Measurements from ENCODE around the gene PTCH1.

Gene PTCH1

DNA sequence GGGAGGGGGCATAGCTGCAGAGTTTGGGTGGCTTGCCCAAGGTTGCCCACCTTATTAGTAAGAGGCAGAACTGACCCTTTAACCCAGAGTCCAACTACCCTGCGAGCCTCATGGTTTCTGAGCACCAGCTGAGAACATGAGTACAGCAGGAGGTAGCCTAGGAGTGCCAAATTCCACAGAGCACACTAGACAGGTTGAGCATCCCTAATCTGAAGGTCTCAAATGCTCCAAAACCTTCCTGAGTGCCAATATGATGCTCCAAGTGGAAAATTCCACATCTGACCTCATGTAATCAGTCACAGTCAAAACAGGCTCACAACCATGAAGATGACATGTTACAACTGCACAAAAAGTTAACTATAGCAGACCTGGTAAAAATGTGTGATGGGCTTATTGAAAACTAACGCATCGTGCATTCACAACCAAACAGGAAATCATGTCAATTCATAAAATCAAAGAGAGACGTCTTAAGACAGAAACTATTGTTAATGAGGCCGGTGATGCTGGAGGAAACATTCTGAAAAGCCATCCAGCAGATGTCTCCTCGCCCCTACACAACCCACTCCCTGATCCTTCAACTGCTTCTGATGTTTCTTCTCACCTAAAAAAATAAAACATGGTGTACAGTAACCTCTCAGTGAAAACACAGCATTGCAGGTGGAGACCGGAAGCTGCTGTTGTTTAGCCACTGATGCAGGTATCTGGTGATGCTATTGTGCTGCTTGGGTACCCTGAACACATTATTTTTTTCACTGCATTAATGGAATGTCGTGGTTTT lies 25.0 kb downstream of the PTCH1 start:
- H3K79me2 ChIP-seq (ENCODE audit: insufficient read depth, low read length): no peaks in the 10 kb centered on the region

DNA sequence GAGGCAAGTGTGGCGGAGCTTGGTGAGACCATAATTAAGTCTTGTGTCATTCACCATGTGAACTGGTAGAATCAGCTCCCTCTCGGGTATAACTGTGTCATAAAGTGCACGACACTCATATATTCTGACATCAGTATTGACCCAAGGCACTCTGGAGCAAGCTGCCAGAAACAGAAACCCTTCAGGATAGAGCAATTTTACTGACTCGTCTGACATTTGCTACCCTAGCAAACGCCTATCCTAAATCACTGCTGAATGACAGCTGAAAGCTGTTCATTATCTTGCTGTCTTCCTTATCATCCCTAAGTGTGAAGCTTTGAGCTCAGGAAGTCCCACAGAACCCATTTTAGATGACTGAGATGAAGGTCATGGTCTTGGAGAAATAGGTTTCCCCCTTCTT lies 27.8 kb downstream of the PTCH1 start:
- H3K4me1 ChIP-seq (ENCODE audit: insufficient read depth, low read length): no peaks in the 10 kb centered on the region
- no peaks in the 10 kb centered on the region for H3K36me3 ChIP-seq (ENCODE audit: insufficient read depth, low read length)
- no peak overlapping the region for H3K4me2 ChIP-seq (ENCODE audit: insufficient read depth, low read length)
- no peak overlapping the region for H3K27ac ChIP-seq (ENCODE audit: low read length)
- H3K9me3 ChIP-seq (ENCODE audit: insufficient read depth, low read length, severe bottlenecking): no peaks in the 10 kb centered on the region
- H2AFZ ChIP-seq (ENCODE audit: low read depth, low read length): no peak overlapping the region
- no peak for DNase-seq
- TF ChIP-seq CTCF (IDR thresholded peaks at IDR 0.05; ENCODE audit: borderline replicate concordance, extremely low read depth, low read length, poor library complexity, severe bottlenecking) (no peak), EZH2 (IDR thresholded peaks at IDR 0.05; ENCODE audit: borderline replicate concordance, low read depth, low read length, severe bottlenecking) (no peak)
- no peak overlapping the region for H3K9ac ChIP-seq (ENCODE audit: low read depth, low read length)
- H3K79me2 ChIP-seq (ENCODE audit: insufficient read depth, low read length): no peaks in the 10 kb centered on the region
- no peaks in the 10 kb centered on the region for H4K20me1 ChIP-seq (ENCODE audit: insufficient read depth, low read length)
- H3K4me3 ChIP-seq (ENCODE audit: low read depth in 1 of 2, low read length in 2 of 2): no peak overlapping the region
- no peaks in the 10 kb centered on the region for H3K27me3 ChIP-seq (ENCODE audit: insufficient read depth, low read length, poor library complexity)
- no peak for ATAC-seq (ENCODE audit: insufficient read depth, low read depth)

More for the DNA sequence above, 25.0 kb downstream of the PTCH1 start:
- H3K27me3 ChIP-seq (ENCODE audit: insufficient read depth, low read length, poor library complexity): no peaks in the 10 kb centered on the region
- H3K9me3 ChIP-seq (ENCODE audit: insufficient read depth, low read length, severe bottlenecking): no peaks in the 10 kb centered on the region
- ATAC-seq (ENCODE audit: insufficient read depth, low read depth) (no peak), DNase-seq (no peak)
- H3K4me3 ChIP-seq (ENCODE audit: low read depth in 1 of 2, low read length in 2 of 2): no peak overlapping the region
- H3K4me1 ChIP-seq (ENCODE audit: insufficient read depth, low read length): no peaks in the 10 kb centered on the region
- no peak overlapping the region for H3K9ac ChIP-seq (ENCODE audit: low read depth, low read length)
- H3K4me2 ChIP-seq (ENCODE audit: insufficient read depth, low read length): no peak overlapping the region
- H4K20me1 ChIP-seq (ENCODE audit: insufficient read depth, low read length): no peaks in the 10 kb centered on the region
- no peak overlapping the region for H2AFZ ChIP-seq (ENCODE audit: low read depth, low read length)
- H3K27ac ChIP-seq (ENCODE audit: low read length): no peak overlapping the region
- no peaks in the 10 kb centered on the region for H3K36me3 ChIP-seq (ENCODE audit: insufficient read depth, low read length)
- TF ChIP-seq CTCF (IDR thresholded peaks at IDR 0.05; ENCODE audit: borderline replicate concordance, extremely low read depth, low read length, poor library complexity, severe bottlenecking): no peak
- TF ChIP-seq EZH2 (IDR thresholded peaks at IDR 0.05; ENCODE audit: borderline replicate concordance, low read depth, low read length, severe bottlenecking): no peak

DNA sequence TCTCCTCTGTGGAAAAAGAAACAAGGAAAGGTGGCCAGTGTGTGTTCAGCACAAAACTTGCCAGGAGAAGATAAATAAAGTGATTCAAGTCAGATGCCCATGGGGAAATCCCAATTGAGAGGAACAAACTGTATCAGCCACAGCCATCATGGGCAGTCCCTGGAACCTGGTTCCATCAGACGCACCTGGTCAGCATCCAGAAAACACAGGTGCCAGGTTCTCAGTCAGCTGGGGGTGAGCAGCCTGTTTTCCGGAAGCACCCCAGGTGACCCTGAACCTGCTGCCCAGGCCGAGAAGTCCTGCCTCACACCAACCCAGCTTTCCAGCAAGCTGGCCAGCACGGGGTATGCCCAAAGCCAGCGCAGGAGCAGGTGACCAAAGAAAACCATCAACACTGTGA lies 30.5 kb downstream of the PTCH1 start:
- H3K9ac ChIP-seq (ENCODE audit: low read depth, low read length): no peak overlapping the region
- DNase-seq: no peak
- no peak overlapping the region for H3K27ac ChIP-seq (ENCODE audit: low read length)
- H4K20me1 ChIP-seq (ENCODE audit: insufficient read depth, low read length): no peaks in the 10 kb centered on the region
- peaks cover 4% of the 10 kb centered on the region for H3K27me3 ChIP-seq (ENCODE audit: insufficient read depth, low read length, poor library complexity)
- no peak overlapping the region for H2AFZ ChIP-seq (ENCODE audit: low read depth, low read length)
- TF ChIP-seq CTCF (IDR thresholded peaks at IDR 0.05; ENCODE audit: borderline replicate concordance, extremely low read depth, low read length, poor library complexity, severe bottlenecking) (no peak), EZH2 (IDR thresholded peaks at IDR 0.05; ENCODE audit: borderline replicate concordance, low read depth, low read length, severe bottlenecking) (no peak)
- H3K79me2 ChIP-seq (ENCODE audit: insufficient read depth, low read length): no peaks in the 10 kb centered on the region
- no peaks in the 10 kb centered on the region for H3K4me1 ChIP-seq (ENCODE audit: insufficient read depth, low read length)
- H3K36me3 ChIP-seq (ENCODE audit: insufficient read depth, low read length): no peaks in the 10 kb centered on the region
- ATAC-seq (ENCODE audit: insufficient read depth, low read depth): no peak
- H3K4me3 ChIP-seq (ENCODE audit: low read depth in 1 of 2, low read length in 2 of 2): no peak overlapping the region
- H3K9me3 ChIP-seq (ENCODE audit: insufficient read depth, low read length, severe bottlenecking): no peaks in the 10 kb centered on the region
- no peak overlapping the region for H3K4me2 ChIP-seq (ENCODE audit: insufficient read depth, low read length)
